NB4 (cell line): ENCODE measurements around the gene TBC1D25.

Source experiments
- CTCF ChIP-seq: IDR thresholded peaks from one replicate; pipeline ENCODE4 v1.5.1; 2012; ENCODE audit warnings: low read depth, low read length
- MAX ChIP-seq: IDR thresholded peaks from 2 replicates; pipeline ENCODE4 v1.6.1; 2011; ENCODE audit warnings: low read depth, low read length
- MYC ChIP-seq: IDR thresholded peaks from 2 replicates; pipeline ENCODE4 v1.6.1; 2011; ENCODE audit warnings: low read depth, low read length
- POLR2A ChIP-seq: IDR thresholded peaks from 2 replicates; pipeline ENCODE4 v1.6.1; 2011; ENCODE audit warnings: mild to moderate bottlenecking; ENCODE audit not compliant: insufficient read length; ENCODE audit errors: extremely low read depth

GRCh38 chrX:48541140-48541814 lies 1.8 kb downstream of the TBC1D25 start:
- TF ChIP-seq CTCF (no peak), MAX (no peak), POLR2A (no peak), MYC (no peak)
